CD4-positive, alpha-beta T cell treated with Interleukin-10 for 1 hour (primary cell): ENCODE data around the gene CCDC68.
"Not testable (repeated sequence)": the region's sequence is repeated elsewhere in the genome, so short reads cannot be mapped to it uniquely, and the experiment has no call there.

Experiments used
- DNase-seq: peaks from one replicate; pipeline ENCODE4 v3.0.0-alpha.2; 2020

The CCDC68 gene

GRCh38 chr18:54871231-54871630 lies 88.0 kb downstream of the CCDC68 start:
- no peak for DNase-seq

DNA sequence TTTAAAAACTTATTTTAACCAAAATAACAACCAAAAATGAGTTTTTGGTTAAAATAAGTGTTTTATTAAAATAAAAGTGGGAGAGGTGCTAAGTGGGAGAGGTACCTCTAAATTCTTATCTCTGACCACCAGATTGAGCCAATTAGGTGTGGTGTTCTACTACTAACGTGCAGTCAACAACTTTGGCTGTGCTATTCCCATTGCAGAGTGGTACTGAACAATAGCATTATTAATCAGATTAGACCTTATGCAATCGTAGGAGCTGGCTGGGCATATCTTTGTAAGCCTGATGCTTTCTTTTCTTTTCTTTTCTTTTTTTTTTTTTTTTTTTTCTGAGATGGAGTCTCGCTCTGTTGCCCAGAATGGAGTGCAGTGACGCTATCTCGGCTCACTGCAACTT lies 92.1 kb downstream of the CCDC68 start:
- no peak for DNase-seq

GRCh38 chr18:54860941-54861340 lies 98.3 kb downstream of the CCDC68 start:
- DNase-seq: no peak

GRCh38 chr18:54859667-54860421 lies 99.4 kb downstream of the CCDC68 start:
- DNase-seq: no peak

- DNase-seq: no peak
Measured at GRCh38 chr18:54857499-54857898, 101.8 kb downstream of the CCDC68 start.

GRCh38 chr18:54856105-54856646 lies 103.1 kb downstream of the CCDC68 start:
- DNase-seq: no peak

GRCh38 chr18:54855050-54855449 lies 104.2 kb downstream of the CCDC68 start:
- not testable (repeated sequence) for DNase-seq

DNA sequence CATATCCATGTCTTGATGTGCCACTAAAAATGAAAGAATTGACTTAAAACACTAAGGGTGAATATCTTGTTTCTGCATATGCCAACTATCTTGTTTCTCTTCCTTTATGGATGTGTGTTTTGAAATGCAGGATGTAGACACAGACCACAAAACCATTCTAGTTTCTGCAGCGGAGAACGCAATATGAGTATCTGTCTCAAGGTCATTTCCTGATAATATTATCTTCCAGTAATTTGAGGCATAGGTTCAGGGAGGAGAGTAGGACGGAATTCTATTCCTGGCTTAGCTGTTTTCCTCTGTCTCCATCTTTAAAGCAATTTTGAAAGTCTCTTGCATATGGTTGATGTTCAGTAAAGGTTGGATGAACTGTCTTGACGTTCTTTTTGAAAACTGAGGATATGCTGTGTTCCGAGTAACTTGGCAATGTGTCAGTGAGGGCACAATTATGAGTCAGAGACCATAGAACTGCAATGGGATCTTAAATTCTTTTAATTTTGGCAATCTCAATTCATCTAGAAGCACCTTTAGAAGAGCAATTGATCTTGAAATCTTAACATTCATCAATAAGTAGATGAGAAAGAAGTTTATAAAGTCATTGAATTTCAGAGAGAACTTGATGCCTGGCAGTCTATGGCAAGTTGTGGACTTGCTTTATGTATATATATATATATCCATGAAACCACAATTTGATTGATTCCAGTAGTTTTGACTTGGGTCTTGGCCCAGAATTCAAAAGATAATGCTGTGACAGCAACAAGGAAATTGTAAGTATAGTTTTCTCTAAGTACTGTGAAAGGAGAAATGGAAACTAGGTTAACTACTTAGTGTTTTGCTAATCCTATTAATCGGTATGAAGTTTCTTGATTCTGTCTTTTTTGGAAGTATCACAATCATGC lies 106.2 kb downstream of the CCDC68 start:
- DNase-seq: no peak
